Activated naive CD4-positive, alpha-beta T cell treated with anti-CD3 and anti-CD28 coated beads, Interleukin-2, amount 10 ng/mL, durations not matched to agents 7 days and 5 days (primary cell): ENCODE results near the gene TRIO.

Experiments used
- CTCF ChIA-PET: fragments of 350-600 bp; sonication (Branson Sonifier 250); formaldehyde crosslinking; loops from one replicate; lab custom pipeline; 2021; ENCODE audit warnings: antibody characterized with exemption; lab: Charles Lee
- DNase-seq: peaks from one replicate; pipeline ENCODE4 v3.0.0-alpha.2; 2020
- H3K27ac Mint-ChIP-seq: one replicate; pipeline ENCODE4 v1.8.0; 2021; ENCODE audit warnings: mild to moderate bottlenecking, moderate library complexity, mixed read lengths
- H3K27me3 Mint-ChIP-seq: one replicate; pipeline ENCODE4 v1.8.0; 2021; ENCODE audit warnings: mild to moderate bottlenecking, mixed read lengths
- H3K36me3 Mint-ChIP-seq: one replicate; pipeline ENCODE4 v1.8.0; 2021; ENCODE audit warnings: mixed read lengths
- H3K4me1 Mint-ChIP-seq: one replicate; pipeline ENCODE4 v1.8.0; 2021; ENCODE audit warnings: mixed read lengths
- H3K4me3 Mint-ChIP-seq: one replicate; pipeline ENCODE4 v1.8.0; 2021; ENCODE audit warnings: mild to moderate bottlenecking, moderate library complexity, mixed read lengths
- H3K9me3 Mint-ChIP-seq: one replicate; pipeline ENCODE4 v1.8.0; 2021; ENCODE audit warnings: mixed read lengths

The TRIO gene

GRCh38 chr5:14308384-14309154, 165.4 kb downstream of the TRIO start:
- Mint-ChIP-seq H3K4me3 (no peak overlapping the region), H3K4me1 (no peaks in the 10 kb centered on the region), H3K36me3 (no peaks in the 10 kb centered on the region), H3K27ac (no peak overlapping the region), H3K27me3 (peaks cover 10% of the 10 kb centered on the region), H3K9me3 (no peaks in the 10 kb centered on the region)
- DNase-seq: no peak
- CTCF ChIA-PET: no interaction called here

- CTCF ChIA-PET: no interaction called here
- Mint-ChIP-seq H3K4me1 (no peaks in the 10 kb centered on the region), H3K9me3 (no peaks in the 10 kb centered on the region), H3K27ac (no peak overlapping the region), H3K36me3 (no peaks in the 10 kb centered on the region), H3K4me3 (no peak overlapping the region), H3K27me3 (peaks cover 10% of the 10 kb centered on the region)
- no peak for DNase-seq
Observed at GRCh38 chr5:14309199-14309598, 166.1 kb downstream of the TRIO start.

GRCh38 chr5:14309878-14310531, 166.9 kb downstream of the TRIO start:
- Mint-ChIP-seq H3K9me3 (no peaks in the 10 kb centered on the region), H3K27me3 (peaks cover 10% of the 10 kb centered on the region), H3K4me1 (no peaks in the 10 kb centered on the region), H3K4me3 (no peak overlapping the region), H3K36me3 (no peaks in the 10 kb centered on the region), H3K27ac (no peak overlapping the region)
- CTCF ChIA-PET: no interaction called here
- no peak for DNase-seq

GRCh38 chr5:14310901-14311300, 167.8 kb downstream of the TRIO start:
- Mint-ChIP-seq H3K4me1 (no peaks in the 10 kb centered on the region), H3K4me3 (no peak overlapping the region), H3K36me3 (no peaks in the 10 kb centered on the region), H3K27me3 (peaks cover 10% of the 10 kb centered on the region), H3K9me3 (no peaks in the 10 kb centered on the region), H3K27ac (no peak overlapping the region)
- CTCF ChIA-PET: no interaction called here
- no peak for DNase-seq

- DNase-seq: no peak
- Mint-ChIP-seq H3K36me3 (no peaks in the 10 kb centered on the region), H3K4me3 (no peak overlapping the region), H3K4me1 (no peaks in the 10 kb centered on the region), H3K27me3 (peaks cover 5% of the 10 kb centered on the region), H3K27ac (no peak overlapping the region), H3K9me3 (no peaks in the 10 kb centered on the region)
- CTCF ChIA-PET: no interaction called here
Observed at GRCh38 chr5:14313986-14314690, 171.0 kb downstream of the TRIO start.

- Mint-ChIP-seq H3K4me1 (no peaks in the 10 kb centered on the region), H3K27me3 (no peaks in the 10 kb centered on the region), H3K36me3 (no peaks in the 10 kb centered on the region), H3K9me3 (no peaks in the 10 kb centered on the region), H3K27ac (no peak overlapping the region), H3K4me3 (no peak overlapping the region)
- no peak for DNase-seq
- CTCF ChIA-PET: no interaction called here
Observed at GRCh38 chr5:14316471-14316870, 173.3 kb downstream of the TRIO start.

GRCh38 chr5:14319102-14319501, 176.0 kb downstream of the TRIO start:
- H3K36me3 Mint-ChIP-seq: no peaks in the 10 kb centered on the region
- no peaks in the 10 kb centered on the region for H3K9me3 Mint-ChIP-seq
- no peak for DNase-seq
- no peaks in the 10 kb centered on the region for H3K4me1 Mint-ChIP-seq
- no peak overlapping the region for H3K27ac Mint-ChIP-seq
- CTCF ChIA-PET: no interaction called here
- no peak overlapping the region for H3K4me3 Mint-ChIP-seq
- H3K27me3 Mint-ChIP-seq: peaks cover 3% of the 10 kb centered on the region

- CTCF ChIA-PET: no interaction called here
- Mint-ChIP-seq H3K27me3 (peaks cover 8% of the 10 kb centered on the region), H3K27ac (no peak overlapping the region), H3K4me3 (no peak overlapping the region), H3K36me3 (no peaks in the 10 kb centered on the region), H3K4me1 (no peaks in the 10 kb centered on the region), H3K9me3 (no peaks in the 10 kb centered on the region)
- DNase-seq: no peak
Observed at GRCh38 chr5:14321936-14322335, 178.8 kb downstream of the TRIO start.

GRCh38 chr5:14322437-14323187, 179.5 kb downstream of the TRIO start:
- H3K9me3 Mint-ChIP-seq: no peaks in the 10 kb centered on the region

GRCh38 chr5:14323466-14323865, 180.3 kb downstream of the TRIO start:
- Mint-ChIP-seq H3K4me3 (no peak overlapping the region), H3K4me1 (no peaks in the 10 kb centered on the region), H3K27me3 (peaks cover 8% of the 10 kb centered on the region), H3K9me3 (no peaks in the 10 kb centered on the region), H3K36me3 (no peaks in the 10 kb centered on the region), H3K27ac (no peak overlapping the region)
- no peak for DNase-seq
- CTCF ChIA-PET: no interaction called here

More at GRCh38 chr5:14322437-14323187, 179.5 kb downstream of the TRIO start:
- Mint-ChIP-seq H3K4me3 (no peak overlapping the region), H3K27me3 (peaks cover 8% of the 10 kb centered on the region), H3K4me1 (no peaks in the 10 kb centered on the region), H3K27ac (no peak overlapping the region), H3K36me3 (no peaks in the 10 kb centered on the region)
- CTCF ChIA-PET: no interaction called here
- no peak for DNase-seq

- Mint-ChIP-seq H3K27ac (no peak overlapping the region), H3K4me1 (peaks cover 1% of the 10 kb centered on the region), H3K27me3 (peaks cover 8% of the 10 kb centered on the region), H3K36me3 (no peaks in the 10 kb centered on the region), H3K4me3 (no peak overlapping the region), H3K9me3 (no peaks in the 10 kb centered on the region)
- no peak for DNase-seq
- CTCF ChIA-PET: interaction anchor here (1.4 kb wide), 1 partner anchor 20 kb away, joined by 5 read pairs; no protein-coding TSS in a partner anchor
Observed at GRCh38 chr5:14325369-14325768, 182.2 kb downstream of the TRIO start.

- Mint-ChIP-seq H3K27ac (no peak overlapping the region), H3K4me1 (peaks cover 10% of the 10 kb centered on the region), H3K4me3 (no peak overlapping the region), H3K9me3 (no peaks in the 10 kb centered on the region), H3K27me3 (peaks cover 8% of the 10 kb centered on the region), H3K36me3 (no peaks in the 10 kb centered on the region)
- CTCF ChIA-PET: interaction anchor here (0.6 to 1.4 kb wide), 4 partner anchors 19 to 331 kb away, joined by 3 to 5 read pairs (median 4); no protein-coding TSS in a partner anchor
- DNase-seq: no peak
Observed at GRCh38 chr5:14326035-14326903, 183.1 kb downstream of the TRIO start.

- no peaks in the 10 kb centered on the region for H3K9me3 Mint-ChIP-seq
- H3K36me3 Mint-ChIP-seq: no peaks in the 10 kb centered on the region
- H3K27ac Mint-ChIP-seq: no peak overlapping the region
- DNase-seq: no peak
- CTCF ChIA-PET: no interaction called here
- peaks cover 8% of the 10 kb centered on the region for H3K27me3 Mint-ChIP-seq
- H3K4me3 Mint-ChIP-seq: no peak overlapping the region
- peaks cover 19% of the 10 kb centered on the region for H3K4me1 Mint-ChIP-seq
Observed at GRCh38 chr5:14327624-14328023, 184.5 kb downstream of the TRIO start.
